NCI-H748 (cell line): ENCODE results near the gene SGCE.
"Not testable (repeated sequence)": the region's sequence is repeated elsewhere in the genome, so short reads cannot be mapped to it uniquely, and the experiment has no call there.

ENCODE experiments used
- DNase-seq: peaks from one replicate; lab custom pipeline; 2025; ENCODE audit not compliant: unreplicated experiment; lab: John Stamatoyannopoulos, UW

SGCE gene, protein sequence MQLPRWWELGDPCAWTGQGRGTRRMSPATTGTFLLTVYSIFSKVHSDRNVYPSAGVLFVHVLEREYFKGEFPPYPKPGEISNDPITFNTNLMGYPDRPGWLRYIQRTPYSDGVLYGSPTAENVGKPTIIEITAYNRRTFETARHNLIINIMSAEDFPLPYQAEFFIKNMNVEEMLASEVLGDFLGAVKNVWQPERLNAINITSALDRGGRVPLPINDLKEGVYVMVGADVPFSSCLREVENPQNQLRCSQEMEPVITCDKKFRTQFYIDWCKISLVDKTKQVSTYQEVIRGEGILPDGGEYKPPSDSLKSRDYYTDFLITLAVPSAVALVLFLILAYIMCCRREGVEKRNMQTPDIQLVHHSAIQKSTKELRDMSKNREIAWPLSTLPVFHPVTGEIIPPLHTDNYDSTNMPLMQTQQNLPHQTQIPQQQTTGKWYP

DNA sequence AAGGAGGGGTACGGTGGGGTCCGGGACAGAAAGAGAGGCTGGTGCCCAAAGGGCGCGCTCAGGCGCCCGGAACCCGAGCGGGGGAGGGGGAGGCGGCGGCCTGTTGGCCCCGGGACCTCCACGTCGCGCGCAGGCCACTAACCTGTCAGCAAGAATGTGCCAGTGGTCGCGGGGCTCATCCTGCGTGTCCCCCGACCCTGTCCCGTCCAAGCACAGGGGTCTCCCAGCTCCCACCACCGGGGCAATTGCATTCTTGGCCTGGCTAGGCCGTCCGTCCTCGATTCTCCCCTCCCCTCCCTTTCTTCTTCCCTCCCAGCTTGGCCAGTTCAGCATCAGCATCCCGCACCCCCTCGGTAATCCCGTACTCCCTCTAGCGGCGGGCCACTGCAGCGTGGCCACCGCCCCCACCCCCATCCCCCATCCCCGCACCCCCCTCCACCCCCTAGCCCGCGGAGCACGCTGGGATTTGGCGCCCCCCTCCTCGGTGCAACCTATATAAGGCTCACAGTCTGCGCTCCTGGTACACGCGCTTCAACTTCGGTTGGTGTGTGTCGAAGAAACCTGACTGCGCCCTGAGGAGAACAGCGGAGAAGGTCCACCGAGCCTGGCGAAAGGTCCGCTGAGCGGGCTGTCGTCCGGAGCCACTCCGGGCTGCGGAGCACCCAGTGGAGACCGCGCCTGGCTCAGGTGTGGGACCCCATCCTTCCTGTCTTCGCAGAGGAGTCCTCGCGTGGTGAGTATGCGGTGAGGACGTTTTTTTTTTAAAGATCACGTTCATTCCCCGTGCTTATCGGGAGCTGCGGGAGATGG, at the start of gene SGCE:
SGCE (minus strand) TSS at position 286 of the 810 bp plus-strand sequence; CDS start at position 251, 35 bp downstream.
- DNase-seq, result peak; percentile 89

DNA sequence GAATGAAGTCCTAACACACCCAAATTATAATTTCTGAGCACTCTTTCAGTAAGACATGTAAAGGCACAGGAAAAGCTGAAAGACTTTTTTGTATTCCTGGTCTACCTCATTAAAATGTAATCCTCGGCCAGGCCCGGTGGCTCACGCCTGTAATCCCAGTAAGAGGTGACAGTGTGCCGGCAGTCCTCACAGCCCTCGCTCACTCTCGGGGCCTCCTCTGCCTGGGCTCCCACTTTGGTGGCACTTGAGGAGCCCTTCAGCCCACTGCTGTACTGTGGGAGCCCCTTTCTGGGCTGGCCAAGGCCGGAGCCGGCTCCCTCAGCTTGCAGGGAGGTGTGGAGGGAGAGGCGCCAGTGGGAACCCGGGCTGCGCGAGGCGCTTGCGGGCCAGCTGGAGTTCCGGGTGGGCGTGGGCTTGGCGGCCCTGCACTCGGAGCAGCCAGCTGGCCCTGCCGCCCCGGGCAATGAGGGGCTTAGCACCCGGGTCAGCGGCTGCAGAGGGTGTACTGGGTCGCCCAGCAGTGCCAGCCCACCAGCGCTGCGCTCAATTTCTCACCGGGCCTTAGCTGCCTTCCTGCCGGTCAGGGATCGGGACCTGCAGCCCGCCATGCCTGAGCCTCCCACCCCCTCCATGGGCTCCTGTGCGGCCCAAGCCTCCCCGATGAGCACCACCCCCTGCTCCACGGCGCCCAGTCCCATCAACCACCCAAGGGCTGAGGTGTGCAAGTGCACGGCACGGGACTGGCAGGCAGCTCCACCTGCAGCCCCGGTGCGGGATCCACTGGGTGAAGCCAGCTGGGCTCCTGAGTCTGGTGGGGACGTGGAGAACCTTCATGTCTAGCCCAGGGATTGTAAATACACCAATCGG, 49.5 kb upstream of the SGCE start:
- DNase-seq, result not testable (repeated sequence)

DNA sequence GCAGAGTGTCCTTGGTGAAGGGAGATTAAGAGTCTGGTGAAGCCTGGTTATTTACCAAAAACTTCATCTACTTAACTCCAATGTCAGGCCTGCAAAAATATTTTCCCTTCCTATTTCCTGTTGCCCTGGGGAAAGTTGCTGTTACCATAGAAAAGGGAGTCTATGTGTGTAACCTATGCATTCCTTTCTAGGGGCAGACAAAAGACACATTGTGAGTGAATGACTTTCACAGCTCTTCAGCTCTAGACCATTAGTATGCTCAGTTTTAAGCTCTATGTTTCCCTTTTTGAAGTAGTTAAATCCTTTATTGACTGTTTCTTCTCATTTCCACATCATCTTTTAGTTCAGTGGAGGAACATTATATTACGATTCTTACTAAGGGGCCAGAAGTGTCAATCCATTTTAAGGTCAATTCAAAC, 45.6 kb upstream of the SGCE start:
- DNase-seq, result peak; percentile 13

DNA sequence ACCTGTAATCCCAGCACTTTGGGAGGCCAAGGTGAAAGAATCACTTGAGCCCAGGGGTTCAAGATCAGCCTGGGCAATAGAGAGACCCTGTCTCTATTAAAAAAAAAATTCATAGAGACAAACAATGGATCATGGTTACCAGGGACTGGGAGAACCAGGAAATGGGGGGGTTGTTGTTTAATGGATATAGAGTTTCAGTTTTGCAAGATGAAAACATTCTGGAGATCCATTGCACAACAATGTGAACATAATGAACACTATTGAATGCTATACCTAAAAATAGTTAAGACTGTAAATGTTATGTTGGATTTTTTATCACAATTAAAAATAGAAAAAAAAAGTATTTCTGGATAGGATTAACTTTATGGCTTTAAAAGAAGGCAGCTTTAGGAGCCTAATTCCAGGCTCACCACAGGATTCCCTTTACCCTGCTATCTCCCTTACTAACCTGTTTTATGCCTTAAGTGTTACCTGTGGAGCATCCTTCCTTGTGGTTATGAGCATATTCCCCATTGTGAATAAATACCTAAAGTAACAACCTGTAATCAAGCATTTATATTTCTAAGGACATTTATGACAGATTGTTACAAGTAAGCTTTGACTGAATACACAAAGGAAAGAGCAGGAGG, 45.1 kb upstream of the SGCE start:
- no peak for DNase-seq

DNA sequence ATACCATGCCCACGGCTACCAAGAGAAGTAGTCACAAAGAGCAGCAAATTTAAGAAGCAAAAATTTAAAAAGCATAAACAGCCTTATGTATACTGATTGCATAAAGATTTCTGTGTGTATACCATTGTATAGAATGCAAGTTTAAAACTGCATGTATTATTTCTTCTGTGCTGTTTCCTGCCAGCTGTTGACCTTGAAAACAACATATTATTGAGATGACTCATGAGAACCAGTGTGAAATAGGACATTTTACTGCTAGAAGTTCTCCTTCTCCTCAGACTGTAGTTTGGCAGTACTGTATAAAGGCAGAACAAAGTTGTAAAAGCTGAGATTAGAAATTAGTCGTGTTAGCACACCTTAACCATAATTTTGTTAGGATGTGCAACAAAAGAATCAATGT, 42.3 kb upstream of the SGCE start:
- DNase-seq, result no peak

DNA sequence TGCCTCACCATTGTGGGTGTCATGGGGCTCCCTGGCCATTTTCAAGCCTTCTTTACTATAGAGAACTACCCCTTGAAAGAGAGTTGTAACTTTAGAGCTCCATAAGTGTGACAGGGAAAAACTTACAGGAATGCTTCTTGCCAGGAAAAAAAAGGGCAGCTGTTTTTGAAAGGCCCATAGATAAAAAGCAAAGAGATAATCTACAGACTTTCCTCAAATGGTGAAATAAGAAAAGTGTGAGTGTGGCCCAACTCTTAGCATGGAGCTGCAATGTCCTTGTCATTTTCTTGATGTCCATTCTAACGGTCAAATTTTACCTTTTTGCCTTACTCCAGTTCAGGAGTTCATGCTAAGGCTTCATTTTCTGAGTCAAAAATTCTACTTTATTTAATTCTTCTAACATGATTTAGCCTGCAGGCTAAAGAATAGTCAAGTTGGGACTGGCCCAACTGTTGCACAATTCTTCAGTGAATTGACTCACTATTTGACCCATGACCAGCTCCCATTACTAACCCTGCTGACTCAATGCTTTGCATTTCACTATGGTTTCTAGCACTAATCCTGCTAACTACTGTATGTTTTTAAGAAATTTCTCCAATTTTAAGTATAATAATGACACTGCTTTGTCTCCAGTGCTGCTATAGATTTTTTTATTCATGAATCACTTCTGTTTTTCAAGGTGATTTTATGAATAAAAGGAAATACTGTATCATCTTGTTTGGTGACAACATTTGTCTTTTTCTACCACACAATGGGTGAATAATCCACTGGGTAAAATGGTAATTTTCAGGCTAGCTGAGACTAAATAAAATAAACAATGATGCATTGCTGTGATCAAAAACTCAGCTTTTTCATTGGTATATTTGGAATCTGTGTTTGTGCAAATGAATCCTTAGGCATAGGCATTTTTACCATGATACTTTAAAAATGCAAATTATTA, 41.4 kb upstream of the SGCE start:
- no peak for DNase-seq

DNA sequence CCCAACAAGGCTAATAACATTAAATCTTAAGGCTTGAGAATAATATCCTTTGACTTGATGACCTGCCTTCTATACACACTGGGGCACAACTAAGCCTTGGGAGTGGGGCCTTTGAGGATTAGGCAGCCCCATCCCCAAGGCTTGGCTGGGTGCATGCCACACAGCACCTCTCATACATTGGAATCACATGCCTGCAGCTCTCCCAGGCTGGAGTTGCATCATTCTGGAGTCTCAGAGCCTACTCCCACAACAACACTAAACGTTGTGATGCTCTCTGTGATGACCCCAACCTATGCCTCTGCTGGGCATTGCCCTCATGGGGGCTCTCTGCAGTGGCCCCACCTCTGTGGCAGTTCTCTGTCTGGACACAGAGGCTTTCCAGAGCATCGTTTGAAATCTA, 31.9 kb upstream of the SGCE start:
- no peak for DNase-seq

DNA sequence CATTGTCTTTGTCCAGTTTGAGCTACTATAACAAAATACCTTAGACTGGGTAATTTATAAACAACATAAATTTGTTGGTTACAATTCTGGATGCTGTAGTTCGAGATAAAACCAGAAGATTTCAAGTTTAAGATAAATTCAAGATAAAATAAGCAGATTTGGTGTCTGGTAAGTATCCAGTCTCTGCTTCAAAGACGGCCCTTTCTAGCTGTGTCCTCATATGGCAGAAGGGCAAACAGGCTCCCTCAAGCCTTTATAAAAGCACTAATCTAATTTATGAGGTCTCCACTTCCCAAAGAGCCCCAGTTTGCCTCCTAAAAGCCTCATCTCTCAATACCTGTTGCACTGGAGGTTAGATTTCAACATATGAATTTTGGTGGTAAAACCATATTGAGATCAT, 31.1 kb upstream of the SGCE start:
- DNase-seq, result no peak

DNA sequence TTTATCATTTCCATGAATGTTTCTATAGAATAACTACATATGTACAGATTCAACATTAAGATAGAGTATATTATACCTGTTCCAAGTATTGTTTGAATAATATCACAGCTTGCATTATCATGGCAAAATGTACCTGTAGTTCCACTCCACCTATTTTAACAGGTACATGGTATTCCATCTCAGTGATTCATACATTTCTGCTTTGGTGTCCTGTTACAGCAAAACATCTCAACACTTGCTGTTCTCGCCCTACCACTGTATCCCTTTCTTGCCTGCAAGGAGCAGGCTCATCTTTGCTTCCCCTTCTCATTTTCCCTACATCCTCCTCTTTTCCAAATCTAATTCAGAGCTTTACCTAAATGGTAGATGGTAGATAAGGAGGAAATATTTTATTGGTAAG, 27.1 kb upstream of the SGCE start:
- no peak for DNase-seq

DNA sequence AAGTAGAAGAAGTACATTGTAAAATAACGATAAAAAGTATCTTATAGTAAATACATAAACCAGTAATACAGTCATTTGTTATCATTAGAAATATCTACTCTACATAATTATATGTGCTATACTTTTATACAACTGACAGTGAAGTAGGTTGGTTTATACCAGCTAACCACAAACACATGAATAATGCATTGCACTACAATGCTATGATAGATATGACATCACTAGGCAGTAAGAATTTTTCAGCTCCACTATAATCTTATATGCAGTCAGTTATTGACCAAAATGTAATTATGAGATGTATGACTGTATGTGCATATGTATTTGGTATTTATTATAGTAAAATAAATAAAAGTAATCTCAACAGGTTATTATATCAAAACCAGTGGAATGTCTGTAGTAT, 23.4 kb upstream of the SGCE start:
- DNase-seq, result no peak

DNA sequence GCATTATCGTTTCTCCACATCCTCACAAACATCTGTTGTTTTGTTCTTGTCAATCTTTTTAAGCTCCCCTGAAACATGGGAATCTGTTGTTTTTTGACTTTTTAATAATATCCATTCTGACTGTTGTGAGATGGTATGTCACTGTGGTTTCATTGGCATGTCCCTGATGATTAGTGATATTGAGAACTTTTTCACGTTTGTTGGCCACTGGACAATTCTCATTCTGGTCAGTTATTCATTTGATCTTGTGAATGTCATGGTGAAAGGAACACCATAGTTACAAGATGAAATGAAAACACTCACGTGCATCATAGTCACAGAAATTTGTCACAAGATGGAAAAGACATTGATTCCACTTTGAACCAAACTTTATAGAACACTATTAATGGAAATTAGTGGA, 20.5 kb upstream of the SGCE start:
- DNase-seq, result no peak

DNA sequence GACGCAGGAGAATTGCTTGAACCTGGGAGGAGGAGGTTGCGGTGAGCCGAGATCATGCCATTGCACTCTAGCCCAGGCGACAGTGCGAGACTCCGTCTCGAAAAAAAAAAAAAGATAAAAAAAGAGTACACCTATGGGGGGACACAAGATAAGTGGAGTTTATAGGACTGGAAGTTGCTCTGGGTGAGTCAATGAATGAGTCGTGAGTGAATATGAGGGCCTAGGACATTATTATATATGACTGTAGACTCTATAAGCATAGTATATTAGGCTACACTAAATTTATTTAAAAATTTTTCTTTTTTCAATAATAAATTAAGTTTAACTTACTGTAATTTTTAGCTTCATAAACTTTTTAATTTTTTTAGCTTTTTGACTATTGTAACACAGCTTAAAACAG, 19.4 kb upstream of the SGCE start:
- no peak for DNase-seq

DNA sequence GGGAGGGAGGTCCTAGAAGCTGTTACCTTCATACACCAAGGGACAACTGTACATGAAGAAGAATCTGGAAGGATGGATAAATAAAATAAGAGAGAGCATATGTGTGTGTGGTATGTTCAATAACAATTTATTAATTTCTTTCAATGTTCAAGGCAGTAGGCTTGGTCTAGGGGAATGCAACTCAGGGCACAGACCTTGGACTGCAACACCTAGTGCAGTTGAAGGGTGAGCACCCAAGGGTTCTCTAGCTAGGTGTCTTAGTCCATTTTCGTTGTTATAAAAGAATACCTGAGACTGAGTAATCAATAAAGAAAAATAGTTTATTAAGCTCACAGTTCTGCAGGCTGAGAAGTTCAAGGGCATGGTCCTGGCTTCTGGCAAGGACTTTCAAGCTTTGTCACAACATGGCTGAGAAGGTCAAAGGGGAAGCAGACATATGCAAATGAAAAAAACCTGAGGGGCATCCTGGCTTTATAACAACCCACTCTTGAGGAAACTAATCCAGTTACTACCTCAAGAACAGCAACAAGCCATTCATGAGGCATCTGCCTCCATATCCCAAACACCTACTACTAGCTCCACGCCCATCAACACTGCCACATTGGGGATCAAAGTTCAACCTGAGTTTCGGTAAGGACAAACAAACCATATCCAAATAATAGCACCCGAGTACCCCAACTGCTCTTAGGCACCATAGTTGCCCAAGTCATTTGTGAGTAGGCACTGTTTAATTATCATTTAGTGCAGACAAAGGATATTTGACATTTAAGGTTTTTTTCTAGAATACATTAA, 15.7 kb upstream of the SGCE start:
- no peak for DNase-seq

DNA sequence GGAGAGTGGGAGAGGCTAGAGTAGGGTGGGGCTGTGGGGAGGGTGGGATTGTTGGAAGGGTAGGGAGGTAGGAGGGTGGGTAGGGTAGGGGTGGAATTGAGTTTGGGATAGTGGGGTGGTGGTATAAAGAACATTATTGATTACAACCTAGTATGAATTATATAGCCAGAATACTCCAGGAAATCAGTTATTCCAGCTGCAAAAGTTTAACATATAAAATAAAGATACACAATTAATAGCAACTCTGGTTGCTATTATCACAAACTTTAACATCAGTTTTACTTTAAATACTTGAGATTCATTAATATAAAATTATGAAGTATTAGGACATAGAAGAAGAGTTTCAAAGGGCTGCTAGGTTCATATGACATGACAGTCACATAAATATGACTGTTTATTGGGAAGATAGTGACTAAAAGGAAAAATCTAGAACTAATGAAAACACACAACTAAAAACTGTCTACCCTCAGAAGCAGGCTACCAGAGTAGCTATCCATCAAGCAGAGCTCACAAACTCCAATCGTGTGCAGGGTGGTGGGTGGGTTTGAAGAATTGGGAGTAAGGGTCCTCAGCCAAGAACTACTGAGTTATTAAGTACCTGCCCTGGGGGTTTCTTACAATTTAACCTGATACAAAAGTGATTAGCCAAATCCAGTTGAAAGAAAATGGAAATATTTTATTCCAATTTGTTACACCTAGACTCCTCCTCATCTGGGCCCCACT, 14.0 kb upstream of the SGCE start:
- no peak for DNase-seq

DNA sequence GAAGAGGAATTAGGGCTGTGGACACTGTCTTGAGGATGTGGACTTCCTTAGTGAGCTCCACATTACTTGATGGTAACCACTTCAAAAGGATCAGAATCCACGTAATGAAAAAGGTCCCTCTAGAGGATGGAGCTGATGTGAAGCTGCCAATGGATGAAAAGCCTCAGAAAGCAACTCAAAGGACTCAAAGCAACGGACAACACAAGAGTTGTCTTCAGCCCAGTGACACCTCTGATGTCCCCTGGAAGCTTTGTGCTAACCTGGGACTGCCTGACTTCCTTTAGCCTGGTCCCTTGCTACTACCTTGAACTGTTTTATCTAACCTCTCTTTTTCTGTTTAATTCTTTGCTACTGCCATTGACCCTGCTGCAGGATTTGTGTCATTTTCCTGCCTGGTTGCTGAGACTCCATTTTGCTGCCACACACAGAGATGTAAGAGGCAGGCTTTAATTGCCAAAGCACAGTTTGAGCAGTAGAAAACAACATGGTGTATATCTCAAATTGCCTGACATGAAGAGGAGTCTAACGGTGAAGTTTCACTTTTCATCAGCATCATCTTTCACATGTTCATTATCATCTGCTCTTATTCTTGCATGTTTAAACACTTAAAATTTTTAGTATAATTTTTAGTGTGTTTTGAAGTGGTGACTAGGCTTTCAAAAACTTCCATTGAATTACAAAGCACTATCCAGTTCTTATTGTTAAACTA, 11.1 kb upstream of the SGCE start:
- peak; percentile 8 for DNase-seq

DNA sequence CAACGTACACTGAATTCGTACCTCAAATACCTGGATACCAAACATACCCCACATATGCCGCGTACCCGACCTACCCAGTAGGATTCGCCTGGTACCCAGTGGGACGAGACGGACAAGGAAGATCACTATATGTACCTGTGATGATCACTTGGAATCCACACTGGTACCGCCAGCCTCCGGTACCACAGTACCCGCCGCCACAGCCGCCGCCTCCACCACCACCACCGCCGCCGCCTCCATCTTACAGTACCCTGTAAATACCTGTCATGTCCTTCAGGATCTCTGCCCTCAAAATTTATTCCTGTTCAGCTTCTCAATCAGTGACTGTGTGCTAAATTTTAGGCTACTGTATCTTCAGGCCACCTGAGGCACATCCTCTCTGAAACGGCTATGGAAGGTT, 9.5 kb upstream of the SGCE start:
- DNase-seq, result no peak

DNA sequence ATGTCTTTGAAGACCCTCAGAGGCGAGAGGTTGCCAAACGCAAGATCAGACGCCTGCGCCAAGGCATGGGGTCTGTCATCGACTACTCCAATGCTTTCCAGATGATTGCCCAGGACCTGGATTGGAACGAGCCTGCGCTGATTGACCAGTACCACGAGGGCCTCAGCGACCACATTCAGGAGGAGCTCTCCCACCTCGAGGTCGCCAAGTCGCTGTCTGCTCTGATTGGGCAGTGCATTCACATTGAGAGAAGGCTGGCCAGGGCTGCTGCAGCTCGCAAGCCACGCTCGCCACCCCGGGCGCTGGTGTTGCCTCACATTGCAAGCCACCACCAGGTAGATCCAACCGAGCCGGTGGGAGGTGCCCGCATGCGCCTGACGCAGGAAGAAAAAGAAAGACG, 8.1 kb upstream of the SGCE start:
- DNase-seq, result no peak

DNA sequence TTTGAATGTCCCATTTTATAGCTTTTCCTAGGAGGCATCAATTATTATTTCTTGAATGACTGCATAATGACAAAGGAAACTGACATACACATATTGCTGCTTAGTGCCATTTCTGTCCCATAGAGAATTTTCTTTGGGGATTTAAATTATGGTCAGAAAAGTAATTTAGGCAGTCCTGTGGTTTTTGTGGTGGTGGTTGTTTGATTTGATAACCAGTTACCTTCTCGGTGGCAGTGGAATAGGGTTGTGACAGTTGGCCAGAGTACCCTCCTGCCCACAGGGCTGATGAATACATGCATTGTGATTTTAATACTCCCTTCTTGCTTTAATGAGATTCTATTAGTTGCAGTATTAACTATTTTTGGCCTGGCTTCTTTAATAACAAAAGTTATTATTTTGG, 6.6 kb upstream of the SGCE start:
- DNase-seq, result no peak
